SU-DHL-6 (cell line): ENCODE measurements around the gene HSPB2.

Source experiments
- H2AFZ ChIP-seq: fragments of 200-600 bp; sonication (generic); 2 replicates; pipeline ENCODE4 v1.6.1; 2014; ENCODE audit warnings: low read depth, mild to moderate bottlenecking, moderate library complexity, mixed read lengths, antibody characterized with exemption, low read length; ENCODE audit not compliant: severe bottlenecking
- H3F3A ChIP-seq: fragments of 200-600 bp; shearing (Covaris generic); 2 replicates; pipeline ENCODE4 v1.6.0; 2016; ENCODE audit warnings: antibody characterized with exemption, mild to moderate bottlenecking; ENCODE audit not compliant: insufficient read depth
- H3K27ac ChIP-seq: fragments of 200-600 bp; sonication (generic); 2 replicates; pipeline ENCODE4 v1.5.1; 2016; ENCODE audit warnings: low read depth, mild to moderate bottlenecking, low read length, moderate library complexity, mixed read lengths
- H3K27me3 ChIP-seq: fragments of 200-600 bp; sonication (generic), shearing (Covaris generic); 2 replicates; pipeline ENCODE4 v1.6.0; 2014; ENCODE audit warnings: mild to moderate bottlenecking, low read length
- H3K36me3 ChIP-seq: fragments of 200-600 bp; sonication (generic); 2 replicates; pipeline ENCODE4 v1.6.1; 2014; ENCODE audit warnings: mild to moderate bottlenecking, low read length, mixed read lengths
- H3K4me2 ChIP-seq: fragments of 300-600, 200-600 bp; shearing (Covaris generic), sonication (generic); 2 replicates; pipeline ENCODE4 v1.6.0; 2014; ENCODE audit warnings: low read length, low read depth, mild to moderate bottlenecking; ENCODE audit not compliant: poor library complexity, severe bottlenecking
- H3K4me3 ChIP-seq: fragments of 200-600 bp; sonication (generic); 2 replicates; pipeline ENCODE4 v1.5.1; 2014; ENCODE audit warnings: antibody characterized with exemption, low read length, mild to moderate bottlenecking, mixed read lengths; ENCODE audit not compliant: insufficient read depth, poor library complexity, severe bottlenecking
- H3K79me2 ChIP-seq: fragments of 200-600 bp; sonication (generic); 2 replicates; pipeline ENCODE4 v1.6.1; 2014; ENCODE audit warnings: mild to moderate bottlenecking, low read length, moderate library complexity; ENCODE audit not compliant: insufficient read depth
- H3K9ac ChIP-seq: fragments of 200-600 bp; sonication (generic); 2 replicates; pipeline ENCODE4 v1.7.0; 2014; ENCODE audit warnings: mild to moderate bottlenecking, low read length
- H3K9me2 ChIP-seq: fragments of 200-600 bp; sonication (generic); replicated peaks from 2 replicates; pipeline ENCODE4 v1.6.1; 2014; ENCODE audit warnings: low read length; ENCODE audit not compliant: insufficient read depth
- H3K9me3 ChIP-seq: fragments of 200-600 bp; sonication (generic); 2 replicates; pipeline ENCODE4 v1.6.1; 2014; ENCODE audit warnings: low read length, mixed read lengths; ENCODE audit not compliant: insufficient read depth
- H4K20me1 ChIP-seq: fragments of 200-600 bp; sonication (generic); 2 replicates; pipeline ENCODE4 v1.6.1; 2014; ENCODE audit warnings: low read depth, mild to moderate bottlenecking, antibody characterized with exemption, low read length, moderate library complexity, mixed read lengths
- CTCF ChIP-seq: fragments of 200-600 bp; sonication (generic); IDR thresholded peaks from one replicate; pipeline ENCODE4 v1.5.1; 2017; ENCODE audit warnings: antibody characterized with exemption, mild to moderate bottlenecking, low read length, moderate library complexity; ENCODE audit not compliant: insufficient read depth, poor library complexity, severe bottlenecking
- EZH2phosphoT487 ChIP-seq: fragments of 200-600 bp; sonication (generic), shearing (Covaris generic); conservative IDR thresholded peaks from 2 replicates; pipeline ENCODE4 v1.6.1; 2018; ENCODE audit warnings: mild to moderate bottlenecking, antibody characterized with exemption, low read length, moderate library complexity, mixed read lengths

HSPB2 gene

GRCh38 chr11:111911563-111912401 lies 752 bp upstream of the HSPB2 start, which contains the start of gene CRYAB:
Gene CRYAB, minus strand, starts transcription at chr11:111911770. Its CDS starts 46 bp downstream, at chr11:111911724.
- Histone ChIP-seq H3K36me3 (no peaks in the 10 kb centered on the region), H3K4me2 (no peak within 1 kb of the TSS), H2AFZ (no peak within 1 kb of the TSS), H3K4me3 (no peak within 1 kb of the TSS), H3K9me3 (no peaks in the 10 kb centered on the region), H3F3A (no peaks in the 10 kb centered on the region), H3K79me2 (no peaks in the 10 kb centered on the region), H3K9ac (no peak within 1 kb of the TSS), H4K20me1 (no peaks in the 10 kb centered on the region), H3K9me2 (no peaks in the 10 kb centered on the region), H3K27ac (no peak within 1 kb of the TSS), H3K27me3 (no peaks in the 10 kb centered on the region)
- TF ChIP-seq EZH2phosphoT487 (no peak), CTCF (no peak)

- no peak overlapping the region for H3K4me3 ChIP-seq
- H3K79me2 ChIP-seq = no peaks in the 10 kb centered on the region
- no peaks in the 10 kb centered on the region for H3K36me3 ChIP-seq
- H3K9me2 ChIP-seq = no peaks in the 10 kb centered on the region
- no peak overlapping the region for H3K4me2 ChIP-seq
- H3K9me3 ChIP-seq = no peaks in the 10 kb centered on the region
- TF ChIP-seq CTCF = no peak
- TF ChIP-seq EZH2phosphoT487 = no peak
- H3K9ac ChIP-seq = no peak overlapping the region
- no peak overlapping the region for H3K27ac ChIP-seq
- H3K27me3 ChIP-seq = no peaks in the 10 kb centered on the region
- H4K20me1 ChIP-seq = no peaks in the 10 kb centered on the region
- no peak overlapping the region for H2AFZ ChIP-seq
- no peaks in the 10 kb centered on the region for H3F3A ChIP-seq
These were observed 712 bp downstream of the HSPB2 start for GRCh38 chr11:111913031-111913861.

GRCh38 chr11:111913997-111914396 lies 1.5 kb downstream of the HSPB2 start:
- Histone ChIP-seq H2AFZ (no peak overlapping the region), H3F3A (no peaks in the 10 kb centered on the region), H3K79me2 (no peaks in the 10 kb centered on the region), H3K4me2 (no peak overlapping the region), H3K9me3 (no peaks in the 10 kb centered on the region), H3K9ac (no peak overlapping the region), H3K9me2 (no peaks in the 10 kb centered on the region), H3K27ac (no peak overlapping the region), H3K36me3 (no peaks in the 10 kb centered on the region), H4K20me1 (no peaks in the 10 kb centered on the region), H3K27me3 (no peaks in the 10 kb centered on the region), H3K4me3 (no peak overlapping the region)
- TF ChIP-seq CTCF (no peak), EZH2phosphoT487 (no peak)
